ENCODE measurements around the gene PPT2. TPM values are rescaled to one million over a fixed set of nuclear protein-coding genes. Genes with fewer than 3 reads are reported as not detected.

PPT2 gene
- total RNA-seq, 2 experiments from 2014 or later: 13.2 to 14.8 TPM

DNA sequence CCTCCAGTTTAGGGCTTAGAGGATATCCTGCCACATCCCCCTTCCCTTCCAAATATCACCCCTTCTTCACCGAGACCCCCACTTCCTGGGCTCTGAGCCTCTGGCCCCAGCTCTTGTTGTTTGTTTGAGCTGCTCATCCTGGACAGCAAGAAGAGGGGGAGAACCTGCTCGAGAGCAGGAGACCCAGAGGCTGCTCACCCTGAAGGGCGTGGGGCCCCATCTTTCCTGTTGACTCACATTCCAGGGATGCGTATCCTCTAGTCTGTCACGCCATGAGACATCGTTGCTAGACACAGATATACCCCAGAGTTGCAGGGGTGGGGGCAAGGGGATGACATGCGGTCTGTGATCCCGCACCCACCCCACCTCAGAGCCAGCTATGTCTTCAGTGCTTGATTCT lies 39.1 kb upstream of the PPT2 start:
- no peaks in the 10 kb centered on the region for H3K9me3 Mint-ChIP-seq
- no peak for DNase-seq

DNA sequence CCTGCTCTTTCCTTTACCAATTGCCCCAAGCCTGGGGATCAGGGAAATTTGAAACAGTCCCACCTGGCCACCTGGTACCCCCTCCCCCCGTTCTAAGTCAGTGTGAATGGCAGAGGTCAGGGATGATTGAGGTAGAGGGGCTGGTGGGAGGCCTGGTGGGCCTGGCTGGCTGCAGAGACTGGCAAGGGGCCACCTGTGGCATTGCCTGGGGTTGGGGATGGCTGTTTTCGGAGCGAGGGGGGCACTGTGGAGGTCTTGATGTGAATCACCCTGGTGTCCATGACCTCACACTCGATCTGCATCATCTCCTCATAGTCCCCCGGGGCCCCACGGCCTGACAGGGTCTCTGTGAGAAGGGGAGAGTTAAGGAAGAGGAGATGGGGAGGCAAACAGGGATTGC lies 38.3 kb upstream of the PPT2 start:
- CTCF ChIA-PET: no interaction called here
- intact Hi-C loops (cut with micrococcal nuclease): no loop called here
- H3K4me1 Mint-ChIP-seq (ENCODE audit: low read depth): peaks cover 10% of the 10 kb centered on the region
- H3K36me3 Mint-ChIP-seq (ENCODE audit: low read depth): peaks cover 19% of the 10 kb centered on the region
- no peaks in the 10 kb centered on the region for H3K9me3 Mint-ChIP-seq
- no peak overlapping the region for H3K4me3 Mint-ChIP-seq
- H3K27ac Mint-ChIP-seq: no peak overlapping the region
- DNase-seq: no peak
- no peaks in the 10 kb centered on the region for H3K27me3 Mint-ChIP-seq (ENCODE audit: low read depth)

More for the DNA sequence above, 39.1 kb upstream of the PPT2 start:
- H3K27me3 Mint-ChIP-seq (ENCODE audit: low read depth): no peaks in the 10 kb centered on the region
- H3K36me3 Mint-ChIP-seq (ENCODE audit: low read depth): peaks cover 19% of the 10 kb centered on the region
- intact Hi-C loops (cut with micrococcal nuclease): no loop called here
- no peak overlapping the region for H3K27ac Mint-ChIP-seq
- H3K4me1 Mint-ChIP-seq (ENCODE audit: low read depth): peaks cover 12% of the 10 kb centered on the region
- CTCF ChIA-PET: interaction anchor here (0.6 to 1.0 kb wide), 2 partner anchors 40 to 81 kb away, joined by 3 read pairs; no protein-coding TSS in a partner anchor
- H3K4me3 Mint-ChIP-seq: no peak overlapping the region

GRCh38 chr6:32116674-32117073 lies 37.3 kb upstream of the PPT2 start:
- Mint-ChIP-seq H3K4me3 (no peak overlapping the region), H3K4me1 (ENCODE audit: low read depth) (peaks cover 10% of the 10 kb centered on the region), H3K9me3 (no peaks in the 10 kb centered on the region), H3K27ac (no peak overlapping the region), H3K36me3 (ENCODE audit: low read depth) (peaks cover 20% of the 10 kb centered on the region), H3K27me3 (ENCODE audit: low read depth) (no peaks in the 10 kb centered on the region)
- intact Hi-C loops (cut with micrococcal nuclease): no loop called here
- DNase-seq: no peak
- CTCF ChIA-PET: interaction anchor here (0.7 to 3.2 kb wide), 7 partner anchors 12 to 164 kb away, joined by 3 to 25 read pairs (median 4); partner anchors contain the start of genes ATF6B and FKBPL

DNA sequence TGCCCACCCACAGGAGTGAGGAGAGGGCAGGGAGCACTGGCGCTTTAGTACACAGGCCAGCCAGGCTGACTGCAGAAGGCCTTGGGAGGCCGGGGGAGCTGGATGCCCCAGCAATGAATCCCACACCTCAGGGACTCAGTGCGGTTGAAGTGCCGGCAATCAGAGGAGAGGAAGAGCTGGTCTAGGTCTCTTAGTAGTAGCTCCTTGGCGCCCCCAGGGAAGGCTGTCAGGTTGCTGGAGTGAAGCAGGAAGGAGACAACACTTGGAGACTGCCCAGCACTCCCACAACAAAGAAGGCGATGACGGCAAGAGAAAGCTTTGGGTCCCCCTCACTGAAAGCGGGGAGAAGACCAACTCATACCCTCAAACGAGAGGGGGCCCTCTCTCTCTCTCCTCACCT lies 36.5 kb upstream of the PPT2 start:
- no peak overlapping the region for H3K4me3 Mint-ChIP-seq
- no peak overlapping the region for H3K27ac Mint-ChIP-seq
- no peaks in the 10 kb centered on the region for H3K27me3 Mint-ChIP-seq (ENCODE audit: low read depth)
- no peak for DNase-seq
- H3K36me3 Mint-ChIP-seq (ENCODE audit: low read depth): peaks cover 25% of the 10 kb centered on the region
- CTCF ChIA-PET: interaction anchor here (0.9 to 3.2 kb wide), 9 partner anchors 11 to 165 kb away, joined by 3 to 25 read pairs (median 4); partner anchors contain the start of genes ATF6B, FKBPL and GPSM3
- H3K4me1 Mint-ChIP-seq (ENCODE audit: low read depth): peaks cover 10% of the 10 kb centered on the region
- intact Hi-C loops (cut with micrococcal nuclease): no loop called here
- no peaks in the 10 kb centered on the region for H3K9me3 Mint-ChIP-seq

DNA sequence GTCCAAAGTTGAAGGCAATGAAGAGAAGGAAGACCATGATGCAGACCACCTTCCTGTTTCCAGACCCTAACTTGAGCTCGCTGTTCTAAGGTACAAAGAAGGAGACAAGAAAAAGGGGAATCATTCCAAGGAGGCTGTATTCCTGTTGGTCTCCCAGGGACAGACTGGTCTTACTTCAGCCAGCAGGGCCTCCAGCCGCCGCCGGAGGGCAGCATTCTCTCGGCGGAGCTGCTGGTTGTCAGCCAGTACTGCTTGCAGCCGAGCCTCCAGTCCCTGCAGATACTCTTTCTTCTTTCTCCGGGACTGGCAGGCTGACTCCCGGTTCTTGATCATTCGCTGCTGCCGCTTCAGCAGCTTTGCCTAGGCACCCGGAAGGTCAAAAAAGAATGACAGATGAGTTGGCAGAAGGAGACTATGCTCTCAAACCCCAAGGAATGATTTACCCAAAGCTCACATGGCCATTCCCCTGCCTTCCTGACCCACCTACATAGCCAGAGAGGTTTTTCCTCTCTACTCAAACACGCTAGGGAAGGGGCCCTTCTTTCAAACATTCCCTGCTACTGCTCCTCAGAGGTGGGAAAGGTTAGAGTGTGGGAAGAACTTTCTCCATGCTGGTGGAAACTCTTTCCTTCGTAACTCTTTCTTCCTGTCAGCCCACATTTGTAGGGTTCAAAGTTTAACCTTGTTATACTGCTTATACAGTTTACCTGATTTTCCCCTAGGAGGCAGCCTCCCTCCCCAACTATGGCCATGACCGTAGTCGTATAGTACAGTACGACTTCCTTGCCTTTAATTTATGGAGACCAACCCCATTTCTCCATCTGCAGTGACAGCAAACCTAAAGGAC lies 34.9 kb upstream of the PPT2 start:
- Mint-ChIP-seq H3K27ac (peak overlapping the region; percentile 13), H3K27me3 (ENCODE audit: low read depth) (no peaks in the 10 kb centered on the region), H3K9me3 (no peaks in the 10 kb centered on the region), H3K4me3 (no peak overlapping the region), H3K4me1 (ENCODE audit: low read depth) (peaks cover 10% of the 10 kb centered on the region), H3K36me3 (ENCODE audit: low read depth) (peaks cover 25% of the 10 kb centered on the region)
- peak; percentile 82 for DNase-seq
- intact Hi-C loops (cut with micrococcal nuclease): loop anchor here (1.0 kb wide), 2 partner anchors 35 to 76 kb away; partner anchors contain the start of gene PPT2
- CTCF ChIA-PET: interaction anchor here (0.6 to 3.2 kb wide), 12 partner anchors 10 to 287 kb away, joined by 3 to 25 read pairs (median 3); partner anchors contain the start of genes ATF6B, FKBPL and GPSM3

GRCh38 chr6:32120573-32121059 lies 33.3 kb upstream of the PPT2 start:
- Mint-ChIP-seq H3K36me3 (ENCODE audit: low read depth) (peaks cover 21% of the 10 kb centered on the region), H3K9me3 (no peaks in the 10 kb centered on the region), H3K4me1 (ENCODE audit: low read depth) (peaks cover 10% of the 10 kb centered on the region), H3K27me3 (ENCODE audit: low read depth) (no peaks in the 10 kb centered on the region), H3K27ac (no peak overlapping the region), H3K4me3 (no peak overlapping the region)
- CTCF ChIA-PET: interaction anchor here (0.6 kb wide), 1 partner anchor 735 kb away, joined by 4 read pairs; no protein-coding TSS in a partner anchor
- intact Hi-C loops (cut with micrococcal nuclease): no loop called here
- DNase-seq: no peak

GRCh38 chr6:32123681-32124080 lies 30.3 kb upstream of the PPT2 start:
- DNase-seq: no peak
- intact Hi-C loops (cut with micrococcal nuclease): no loop called here
- Mint-ChIP-seq H3K4me3 (no peak overlapping the region), H3K27ac (no peak overlapping the region), H3K9me3 (no peaks in the 10 kb centered on the region), H3K4me1 (ENCODE audit: low read depth) (peaks cover 34% of the 10 kb centered on the region), H3K36me3 (ENCODE audit: low read depth) (peaks cover 19% of the 10 kb centered on the region), H3K27me3 (ENCODE audit: low read depth) (no peaks in the 10 kb centered on the region)
- CTCF ChIA-PET: no interaction called here

- CTCF ChIA-PET: interaction anchor here (0.6 to 3.7 kb wide), 2 partner anchors 9 to 32 kb away, joined by 4 to 25 read pairs; no protein-coding TSS in a partner anchor
- peaks cover 12% of the 10 kb centered on the region for H3K36me3 Mint-ChIP-seq (ENCODE audit: low read depth)
- peaks cover 43% of the 10 kb centered on the region for H3K4me1 Mint-ChIP-seq (ENCODE audit: low read depth)
- peak overlapping the region; percentile 95 for H3K27ac Mint-ChIP-seq
- no peaks in the 10 kb centered on the region for H3K9me3 Mint-ChIP-seq
- no peak for DNase-seq
- H3K27me3 Mint-ChIP-seq (ENCODE audit: low read depth): no peaks in the 10 kb centered on the region
- intact Hi-C loops (cut with micrococcal nuclease): loop anchor here (5.0 kb wide), 1 partner anchor 1445 kb away; no protein-coding TSS in a partner anchor
- H3K4me3 Mint-ChIP-seq: peak overlapping the region; percentile 100
Measured at GRCh38 chr6:32126880-32127279, 27.1 kb upstream of the PPT2 start.

GRCh38 chr6:32127409-32127716 lies 26.6 kb upstream of the PPT2 start:
- DNase-seq: no peak
- peak overlapping the region; percentile 100 for H3K4me3 Mint-ChIP-seq
- peak overlapping the region; percentile 95 for H3K27ac Mint-ChIP-seq
- intact Hi-C loops (cut with micrococcal nuclease): loop anchor here (5.0 kb wide), 1 partner anchor 1445 kb away; no protein-coding TSS in a partner anchor
- peaks cover 9% of the 10 kb centered on the region for H3K36me3 Mint-ChIP-seq (ENCODE audit: low read depth)
- H3K4me1 Mint-ChIP-seq (ENCODE audit: low read depth): peaks cover 43% of the 10 kb centered on the region
- no peaks in the 10 kb centered on the region for H3K27me3 Mint-ChIP-seq (ENCODE audit: low read depth)
- CTCF ChIA-PET: interaction anchor here (0.6 to 3.7 kb wide), 2 partner anchors 9 to 32 kb away, joined by 4 to 25 read pairs; no protein-coding TSS in a partner anchor
- no peaks in the 10 kb centered on the region for H3K9me3 Mint-ChIP-seq

- DNase-seq: peak; percentile 99
- Mint-ChIP-seq H3K27ac (peak within 1 kb of the TSS; percentile 96), H3K27me3 (ENCODE audit: low read depth) (no peaks in the 10 kb centered on the region), H3K9me3 (no peaks in the 10 kb centered on the region), H3K36me3 (ENCODE audit: low read depth) (peaks cover 9% of the 10 kb centered on the region), H3K4me1 (ENCODE audit: low read depth) (peaks cover 43% of the 10 kb centered on the region), H3K4me3 (peak within 1 kb of the TSS; percentile 100)
- intact Hi-C loops (cut with micrococcal nuclease): loop anchor here (1.0 to 5.0 kb wide), 7 partner anchors 50 to 1444 kb away; partner anchors contain the start of genes ABHD16A, EHMT2, PBX2 and RNF5
- CTCF ChIA-PET: interaction anchor here (0.7 to 3.7 kb wide), 4 partner anchors 10 to 149 kb away, joined by 3 to 25 read pairs (median 5); no protein-coding TSS in a partner anchor
Measured at GRCh38 chr6:32127717-32128592, 26.0 kb upstream of the PPT2 start, which contains the start of gene ATF6B. ATF6B (minus strand) TSS chr6:32128246; CDS start chr6:32128207, 39 bp downstream.

- no peak for DNase-seq
- Mint-ChIP-seq H3K4me3 (peak overlapping the region; percentile 100), H3K27me3 (ENCODE audit: low read depth) (no peaks in the 10 kb centered on the region), H3K27ac (peak overlapping the region; percentile 96), H3K36me3 (ENCODE audit: low read depth) (peaks cover 9% of the 10 kb centered on the region), H3K4me1 (ENCODE audit: low read depth) (peaks cover 43% of the 10 kb centered on the region), H3K9me3 (no peaks in the 10 kb centered on the region)
- CTCF ChIA-PET: interaction anchor here (0.7 to 3.7 kb wide), 4 partner anchors 11 to 150 kb away, joined by 3 to 25 read pairs (median 5); no protein-coding TSS in a partner anchor
- intact Hi-C loops (cut with micrococcal nuclease): loop anchor here (1.0 to 5.0 kb wide), 7 partner anchors 49 to 1443 kb away; partner anchors contain the start of genes ABHD16A, EHMT2, PBX2 and RNF5
Measured at GRCh38 chr6:32128751-32129296, 25.1 kb upstream of the PPT2 start.

Measured in activated naive CD4-positive, alpha-beta T cell treated with anti-CD3 and anti-CD28 coated beads for 36 hours (primary cell).